IPS DF 19.7 (cell line): ENCODE results near the gene ACBD6.
"Not testable (repeated sequence)": the region's sequence is repeated elsewhere in the genome, so short reads cannot be mapped to it uniquely, and the experiment has no call there.

Source experiments
- DNase-seq: peaks from one replicate; pipeline ENCODE4 v3.0.0-alpha.2; 2013; ENCODE audit warnings: low read depth, low spot score

ACBD6 gene, protein sequence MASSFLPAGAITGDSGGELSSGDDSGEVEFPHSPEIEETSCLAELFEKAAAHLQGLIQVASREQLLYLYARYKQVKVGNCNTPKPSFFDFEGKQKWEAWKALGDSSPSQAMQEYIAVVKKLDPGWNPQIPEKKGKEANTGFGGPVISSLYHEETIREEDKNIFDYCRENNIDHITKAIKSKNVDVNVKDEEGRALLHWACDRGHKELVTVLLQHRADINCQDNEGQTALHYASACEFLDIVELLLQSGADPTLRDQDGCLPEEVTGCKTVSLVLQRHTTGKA

DNA sequence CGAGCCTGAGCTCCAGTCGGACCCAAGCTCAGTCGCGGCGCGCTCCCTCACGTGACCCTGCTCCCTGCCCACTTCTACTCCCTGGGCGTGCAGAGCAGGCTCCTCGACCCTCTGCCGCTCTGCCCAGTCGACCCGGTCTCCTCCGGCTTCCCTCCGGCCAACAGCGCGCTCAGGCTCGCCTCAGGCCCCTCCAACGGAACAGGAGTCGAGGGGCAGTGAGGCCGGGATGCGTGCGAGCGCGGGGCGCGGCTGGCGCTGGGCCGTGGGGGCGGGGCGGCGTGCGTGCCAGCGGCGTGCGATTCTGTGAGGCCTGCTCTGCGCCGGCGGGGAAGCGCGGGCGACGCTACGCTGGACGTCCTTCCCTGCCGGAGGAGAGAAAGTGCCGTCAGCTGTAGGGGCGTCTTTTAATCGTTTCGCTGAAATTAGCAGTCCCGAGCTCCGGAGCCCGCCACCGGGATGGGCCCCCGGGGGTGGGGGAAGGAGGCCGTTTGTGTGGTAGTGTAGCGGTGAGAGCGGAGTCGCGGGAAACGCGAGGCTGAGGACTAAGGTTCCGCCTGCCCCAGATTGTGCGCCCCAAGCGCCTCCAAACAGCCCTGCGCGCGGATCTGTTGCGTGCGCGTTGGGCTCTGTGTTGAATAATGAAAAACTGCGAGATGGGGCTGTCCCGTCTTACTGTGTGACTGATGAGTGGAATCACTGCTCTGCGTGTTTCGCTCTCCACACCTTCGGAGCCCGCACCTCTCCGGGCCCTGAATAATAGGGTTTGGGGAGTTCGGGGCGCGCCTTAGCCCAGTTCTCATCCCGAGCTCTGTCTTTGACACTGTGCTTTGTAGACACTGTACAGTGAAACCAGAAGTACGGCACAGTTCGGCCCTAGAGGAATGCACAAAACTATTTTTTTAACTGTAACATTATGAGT, at the start of gene ACBD6:
ACBD6 (minus strand) TSS at position 217 of the 919 bp plus-strand sequence. CDS start 311 bp downstream, outside the sequence.
- DNase-seq: peak; percentile 48

DNA sequence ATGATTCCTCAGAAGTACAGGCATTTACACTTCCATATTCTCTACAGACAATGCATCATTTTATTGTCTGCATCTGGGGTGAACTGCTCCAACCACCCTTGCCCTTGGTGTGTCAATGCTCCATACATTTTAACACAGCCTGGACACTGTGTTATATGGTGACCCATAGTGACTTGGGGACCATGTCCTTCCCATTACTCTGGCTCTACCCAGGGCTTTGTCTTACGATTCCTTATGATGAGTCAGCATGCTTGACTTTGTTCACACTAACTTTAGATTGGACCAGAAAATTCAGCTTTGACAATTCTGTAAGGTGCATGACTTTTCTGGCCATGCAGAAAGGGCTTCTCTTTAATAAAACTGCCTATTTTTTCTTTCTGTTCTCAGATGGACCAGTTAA, 49.6 kb upstream of the ACBD6 start:
- DNase-seq: no peak

DNA sequence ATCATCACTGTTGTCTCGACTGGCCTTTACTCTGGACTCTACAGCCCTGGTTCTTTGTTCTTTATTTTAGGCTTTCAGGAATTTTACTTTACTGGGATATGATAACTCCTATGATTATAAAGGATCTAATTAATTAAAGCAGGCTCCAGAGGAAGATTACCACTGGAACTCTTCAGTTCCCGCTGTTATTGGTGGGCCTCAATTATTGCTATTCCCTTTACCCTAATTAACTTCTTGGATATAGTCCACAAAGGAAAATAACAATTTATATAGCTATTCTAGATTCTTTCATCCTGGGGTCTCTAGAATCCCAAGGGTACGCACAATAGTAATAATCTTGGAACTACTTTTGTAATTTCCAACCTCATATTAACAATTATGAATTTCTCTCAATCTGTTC, 47.9 kb upstream of the ACBD6 start:
- no peak for DNase-seq

DNA sequence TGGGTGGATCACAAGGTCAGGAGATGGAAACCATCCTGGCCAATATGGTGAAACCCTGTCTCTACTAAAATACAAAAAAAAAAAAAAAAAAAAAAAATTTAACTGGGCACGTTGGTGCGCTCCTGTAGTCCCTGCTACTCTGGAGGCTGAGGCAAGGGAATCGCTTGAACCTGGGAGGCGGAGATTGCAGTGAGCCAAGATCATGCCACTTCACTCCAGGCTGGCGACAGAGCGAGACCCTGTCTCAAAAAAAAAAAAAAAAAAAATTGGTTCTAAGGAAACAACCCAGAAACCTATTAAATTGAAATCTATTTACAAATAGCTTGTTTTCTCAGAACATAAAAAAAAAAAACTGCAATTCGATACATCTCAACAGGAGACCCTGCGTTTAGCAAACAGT, 47.4 kb upstream of the ACBD6 start:
- not testable (repeated sequence) for DNase-seq

DNA sequence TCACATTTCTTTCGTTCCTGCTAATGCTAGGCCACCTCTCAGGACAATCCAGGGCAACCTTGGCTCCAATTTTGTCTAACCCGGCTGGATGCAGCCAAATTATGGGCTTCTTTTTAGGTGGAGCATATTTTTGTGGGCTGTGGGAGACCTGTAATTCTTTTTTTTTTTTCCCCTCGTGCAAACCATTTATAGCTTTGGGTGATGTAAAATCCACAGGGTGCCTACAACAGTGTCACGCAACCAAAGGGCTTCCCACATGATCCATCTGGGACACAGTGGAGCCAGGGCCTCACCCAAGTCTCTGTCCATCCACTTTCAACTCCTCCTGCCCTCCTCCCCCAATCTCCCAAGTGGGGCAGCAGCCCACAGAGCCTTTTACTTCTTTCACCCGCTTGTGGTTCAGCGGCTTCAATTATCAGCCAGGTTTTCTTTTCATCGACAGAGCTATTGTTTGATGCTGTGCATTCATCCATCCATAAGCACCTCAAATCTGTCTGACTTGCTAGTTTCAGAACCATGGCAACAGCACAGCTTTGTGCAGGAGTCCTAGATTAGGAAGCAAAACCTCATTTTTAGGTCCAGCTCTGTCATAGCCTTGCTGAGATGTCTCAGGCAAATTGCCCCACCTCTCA, 46.4 kb upstream of the ACBD6 start:
- no peak for DNase-seq

DNA sequence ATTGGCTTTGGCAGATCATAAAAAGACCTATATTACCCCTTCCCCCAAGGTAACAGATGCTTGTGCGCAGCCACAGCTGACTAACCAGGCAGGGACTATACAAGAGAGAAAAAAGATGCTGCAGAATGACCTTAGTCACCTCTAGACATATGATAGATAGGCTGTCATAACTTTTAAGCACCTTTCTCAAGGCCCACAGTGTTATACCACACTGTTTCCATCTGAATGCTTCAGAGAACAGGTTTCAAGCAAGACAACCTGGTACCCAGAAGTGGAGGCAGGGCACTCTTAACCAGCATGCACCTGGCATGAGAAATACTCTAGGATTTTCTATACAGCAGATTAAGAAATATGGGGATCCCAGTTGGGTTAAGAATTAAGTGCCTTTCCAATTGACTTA, 43.6 kb upstream of the ACBD6 start:
- no peak for DNase-seq

DNA sequence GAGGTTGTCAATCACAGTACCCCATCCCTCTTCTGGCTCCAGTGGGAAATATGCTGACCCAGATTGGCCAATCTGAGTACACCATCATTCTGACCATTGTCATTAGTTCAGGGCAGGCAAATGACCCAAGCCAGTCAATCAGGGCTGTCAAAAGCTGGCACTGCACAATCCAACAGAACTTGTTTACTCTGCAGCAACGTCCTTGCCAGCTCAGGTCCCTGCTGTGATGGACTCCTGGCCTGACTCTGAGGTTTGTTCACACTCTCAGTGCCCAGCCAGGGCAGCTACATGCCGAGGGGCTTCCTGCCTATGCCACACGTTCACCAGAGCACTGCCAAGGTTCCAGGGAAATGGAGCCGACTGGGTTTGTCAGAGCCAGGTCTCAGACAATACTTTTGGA, 41.7 kb upstream of the ACBD6 start:
- no peak for DNase-seq

DNA sequence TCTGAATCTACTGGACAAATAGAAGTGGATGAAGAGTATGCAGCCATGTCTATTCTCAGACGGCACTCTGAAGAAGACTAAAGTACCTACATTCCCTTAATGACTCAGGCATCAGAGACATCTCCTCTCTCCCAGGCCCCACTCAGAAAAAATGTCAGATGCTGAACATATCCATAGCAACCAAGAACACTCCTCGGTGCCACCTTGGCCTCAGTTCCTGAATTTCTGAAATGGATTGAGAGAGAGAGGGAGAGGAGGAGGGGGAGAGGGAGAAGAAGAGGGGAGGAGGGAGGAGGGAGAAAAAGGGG, 40.4 kb upstream of the ACBD6 start:
- no peak for DNase-seq

DNA sequence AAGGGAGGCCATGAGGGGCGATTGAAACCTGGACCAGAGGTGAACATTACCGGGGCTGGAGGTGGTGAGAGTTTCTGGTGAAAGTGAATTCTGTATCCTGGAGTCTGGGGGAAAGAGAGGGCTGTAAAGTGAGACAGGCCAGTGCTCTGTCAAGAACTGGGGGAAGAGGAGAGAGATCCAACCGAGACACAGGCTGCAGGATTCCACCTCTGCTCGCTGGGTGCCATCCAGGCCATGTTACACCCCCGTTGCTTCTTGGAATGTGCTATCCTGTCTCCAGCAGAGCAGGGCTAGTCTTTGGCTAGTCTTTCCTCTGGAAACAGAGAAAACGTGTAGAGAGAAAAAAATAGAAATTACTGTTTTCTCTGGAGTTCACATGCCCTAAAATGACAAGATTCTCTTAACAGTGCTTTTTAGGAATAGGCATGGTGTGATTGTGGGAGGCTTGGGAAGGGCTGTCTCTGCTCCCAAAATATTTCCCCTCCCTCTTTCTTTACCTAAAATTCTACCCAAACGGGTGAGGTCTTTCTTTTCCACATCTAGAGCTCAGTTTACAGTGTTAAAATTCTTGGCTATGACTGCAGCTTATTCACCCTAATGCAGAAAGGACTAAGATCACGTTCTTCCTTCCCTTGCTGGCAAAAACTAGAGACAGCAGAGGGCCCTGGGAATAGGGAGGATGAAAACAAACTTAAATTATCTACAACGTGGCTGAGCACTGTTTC, 39.9 kb upstream of the ACBD6 start:
- DNase-seq: peak; percentile 7

DNA sequence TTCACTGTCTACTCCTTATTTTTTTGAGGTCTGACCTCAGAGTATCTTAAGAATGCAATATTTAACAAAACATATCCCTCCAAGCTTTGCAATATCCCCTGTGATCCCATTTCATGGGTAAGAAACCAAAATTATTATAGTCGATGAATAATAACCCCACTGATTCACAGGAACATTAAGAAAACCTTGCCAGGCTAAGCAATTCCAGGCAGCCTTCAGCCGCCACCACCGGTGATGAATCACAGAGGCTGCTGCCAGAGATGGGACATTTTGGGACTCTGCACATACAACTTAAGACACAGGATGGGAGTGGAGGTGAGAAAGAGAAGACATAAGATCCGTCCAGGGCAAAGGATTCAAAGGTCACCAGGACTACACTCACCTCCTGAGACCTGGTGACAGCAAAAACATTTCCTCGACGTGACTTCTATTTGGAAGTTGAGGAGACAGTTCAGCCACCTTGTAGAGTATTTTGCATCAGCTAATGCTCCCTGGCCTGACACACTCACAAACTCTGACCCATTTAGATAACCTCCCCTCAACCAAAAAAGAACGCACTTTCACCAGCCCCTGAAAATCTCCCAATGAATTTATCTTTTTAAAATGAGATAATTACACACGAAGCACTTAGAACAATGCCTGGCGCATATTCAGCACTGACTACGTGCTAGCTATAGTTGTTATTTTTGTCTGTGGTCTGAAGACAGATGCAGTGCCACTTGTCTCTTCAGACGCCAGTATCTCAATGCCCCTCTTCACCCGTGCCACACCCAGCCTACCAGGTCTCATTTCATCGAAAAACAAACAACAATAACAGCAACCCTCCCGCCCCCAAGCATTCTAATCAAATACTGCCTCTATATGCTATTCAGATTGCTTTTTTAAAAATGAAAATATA, 38.6 kb upstream of the ACBD6 start:
- no peak for DNase-seq

DNA sequence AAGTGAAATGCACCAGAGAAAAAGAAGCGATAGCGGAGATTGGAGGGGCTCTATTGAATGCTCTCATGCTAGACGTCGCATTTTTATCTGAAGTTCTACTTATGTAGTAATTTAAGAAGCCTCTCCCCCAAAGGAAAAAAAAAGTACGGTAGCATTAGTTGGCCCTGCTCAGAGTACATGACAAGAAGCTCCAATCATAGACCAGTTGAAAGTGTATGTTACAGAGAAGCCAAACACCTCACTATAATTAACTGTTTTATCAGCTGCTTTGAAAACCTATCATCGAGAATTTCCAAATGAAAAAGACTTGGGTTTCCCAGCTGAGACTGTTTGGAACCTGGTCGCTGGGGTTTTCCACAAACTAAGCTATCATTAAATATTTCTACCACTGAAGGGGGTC, 36.8 kb upstream of the ACBD6 start:
- no peak for DNase-seq

DNA sequence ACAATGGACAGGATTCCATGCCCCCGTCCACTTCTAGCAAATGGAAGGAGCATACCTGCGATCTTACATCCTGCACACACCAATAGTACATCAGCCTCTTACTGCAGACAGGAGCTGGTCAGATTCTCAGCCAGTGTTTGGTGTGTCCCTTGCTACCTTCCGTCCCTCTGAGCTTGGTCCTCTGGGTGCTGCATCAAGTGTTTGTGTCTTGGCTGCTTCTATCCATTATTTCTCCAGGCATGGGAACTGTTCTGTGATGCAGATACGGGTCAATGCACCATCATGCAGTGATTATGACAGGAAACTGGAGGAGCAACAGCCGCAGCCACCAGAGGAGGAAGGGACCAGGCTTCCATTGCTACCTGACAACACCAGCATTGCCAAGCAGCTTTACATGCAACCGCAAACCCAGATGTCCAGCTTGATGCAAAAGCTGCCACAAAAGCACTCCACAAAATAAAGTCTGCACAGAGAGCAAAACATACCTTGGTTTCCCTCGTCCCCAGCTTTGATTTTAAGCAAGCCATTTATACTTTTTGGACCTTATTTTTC, 34.5 kb upstream of the ACBD6 start:
- DNase-seq: no peak

DNA sequence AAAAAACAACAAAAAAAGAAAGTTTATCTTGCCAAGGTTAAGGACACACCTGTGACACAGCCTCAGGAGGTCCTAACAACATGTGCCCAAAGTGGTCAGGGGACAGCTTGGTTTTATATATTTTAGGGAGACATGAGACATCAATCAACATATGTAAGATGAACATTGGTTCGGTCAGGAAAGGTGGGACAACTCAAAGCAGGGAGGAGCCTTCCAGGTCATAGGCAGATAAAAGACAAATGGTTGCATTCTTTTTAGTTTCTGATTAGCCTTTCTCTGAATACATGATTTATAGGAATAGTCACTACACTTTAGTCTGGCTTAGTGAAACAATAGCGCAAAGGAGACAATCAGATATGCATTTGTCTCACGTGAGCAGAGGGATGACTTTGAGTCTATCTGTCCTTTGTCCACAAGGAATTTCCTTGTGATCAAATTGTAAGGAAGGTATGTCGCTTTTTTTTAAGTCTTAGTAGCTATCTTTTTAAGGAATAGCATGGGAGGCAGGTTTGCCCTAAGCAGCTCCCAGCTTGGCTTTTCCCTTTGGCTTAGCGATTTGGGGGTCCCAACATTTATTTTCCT, 33.1 kb upstream of the ACBD6 start:
- no peak for DNase-seq

DNA sequence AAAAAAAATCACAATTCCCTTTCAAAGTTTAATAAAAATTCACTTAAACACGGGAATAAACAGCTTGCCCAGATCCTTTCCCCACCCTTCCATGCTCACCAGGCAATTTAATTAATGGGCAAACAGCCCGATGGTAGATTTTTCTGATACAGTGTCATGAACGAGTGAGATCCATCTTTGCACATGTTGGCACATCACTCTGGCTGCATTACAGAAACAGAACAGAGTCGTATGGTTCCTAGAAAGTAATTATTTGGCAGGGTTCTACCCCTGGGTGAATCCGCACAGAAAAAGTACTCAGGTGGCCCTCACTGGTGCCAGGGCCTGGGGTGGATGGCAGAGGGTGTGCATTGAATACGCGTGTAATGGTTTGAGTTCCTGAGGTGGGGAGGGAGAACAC, 31.8 kb upstream of the ACBD6 start:
- DNase-seq: no peak

DNA sequence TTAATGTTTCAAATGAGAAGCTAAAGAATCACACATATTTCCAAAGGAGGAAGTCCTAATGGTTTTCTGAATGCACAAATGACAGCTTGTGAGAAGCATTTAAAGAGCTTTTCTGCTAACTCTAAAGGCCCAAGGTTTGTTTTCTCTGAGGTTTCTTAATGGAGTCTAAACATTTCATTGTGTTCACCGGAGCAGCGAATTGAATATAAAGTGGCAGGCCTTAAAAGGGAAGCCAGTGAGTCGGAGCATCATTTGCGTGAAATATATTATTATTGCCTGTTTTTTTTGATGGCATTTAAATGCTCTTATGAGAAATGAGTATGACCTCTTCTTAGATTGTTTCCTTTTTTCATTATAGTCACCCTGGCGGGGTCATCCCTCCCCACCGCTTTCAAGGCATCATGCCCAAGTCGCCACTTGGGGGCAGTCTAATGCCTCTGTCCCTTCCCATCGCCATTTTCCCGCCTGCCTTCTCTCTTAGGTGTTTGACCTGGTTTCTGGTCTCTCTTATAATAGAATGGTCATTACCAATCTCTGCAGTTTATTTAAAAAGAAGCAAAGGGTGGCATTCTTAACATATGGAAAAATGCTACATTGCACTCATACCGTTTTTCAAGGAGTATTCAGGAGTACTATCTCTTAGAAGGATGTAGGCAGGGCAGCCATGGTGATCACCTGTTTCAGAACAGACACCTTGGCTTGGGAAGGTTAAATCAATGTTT, 31.1 kb upstream of the ACBD6 start:
- no peak for DNase-seq

DNA sequence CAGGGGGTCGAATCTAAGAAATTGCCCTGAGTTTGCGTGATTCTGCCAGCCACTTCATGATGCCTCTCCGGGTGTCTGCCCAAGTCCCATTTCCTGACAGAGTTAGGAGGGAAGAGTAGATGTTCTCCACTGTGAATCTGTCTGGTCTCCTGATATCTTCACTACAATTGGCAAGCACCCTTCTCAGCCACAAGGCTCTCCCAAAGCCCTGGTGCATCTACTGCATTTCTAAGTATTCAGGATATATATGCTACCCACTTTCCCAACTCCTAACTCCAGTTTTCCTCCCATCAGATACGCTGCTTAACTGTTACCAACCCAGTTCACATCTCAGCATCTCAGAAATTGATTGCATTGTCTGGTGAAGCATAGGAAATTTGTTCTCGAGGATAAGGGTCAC, 30.5 kb upstream of the ACBD6 start:
- no peak for DNase-seq

DNA sequence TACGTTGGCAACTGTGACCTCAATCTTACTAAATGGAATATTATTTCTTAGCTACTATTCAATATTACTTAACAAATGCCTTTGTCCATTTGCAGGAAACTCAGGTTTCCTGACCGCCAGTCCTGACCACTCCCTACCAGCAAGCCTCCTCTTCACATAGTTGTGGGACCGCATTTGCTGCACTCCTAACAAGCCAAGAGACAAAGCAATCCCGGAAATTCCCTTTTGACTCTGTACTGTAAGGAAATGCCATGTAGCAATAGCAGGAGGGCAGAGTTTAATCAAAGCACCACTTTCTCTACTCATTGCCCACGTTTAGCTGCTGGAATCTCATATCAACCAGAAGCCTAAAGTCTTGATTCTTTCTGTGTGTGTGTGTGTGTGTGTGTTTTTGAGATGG, 28.1 kb upstream of the ACBD6 start:
- DNase-seq: no peak

DNA sequence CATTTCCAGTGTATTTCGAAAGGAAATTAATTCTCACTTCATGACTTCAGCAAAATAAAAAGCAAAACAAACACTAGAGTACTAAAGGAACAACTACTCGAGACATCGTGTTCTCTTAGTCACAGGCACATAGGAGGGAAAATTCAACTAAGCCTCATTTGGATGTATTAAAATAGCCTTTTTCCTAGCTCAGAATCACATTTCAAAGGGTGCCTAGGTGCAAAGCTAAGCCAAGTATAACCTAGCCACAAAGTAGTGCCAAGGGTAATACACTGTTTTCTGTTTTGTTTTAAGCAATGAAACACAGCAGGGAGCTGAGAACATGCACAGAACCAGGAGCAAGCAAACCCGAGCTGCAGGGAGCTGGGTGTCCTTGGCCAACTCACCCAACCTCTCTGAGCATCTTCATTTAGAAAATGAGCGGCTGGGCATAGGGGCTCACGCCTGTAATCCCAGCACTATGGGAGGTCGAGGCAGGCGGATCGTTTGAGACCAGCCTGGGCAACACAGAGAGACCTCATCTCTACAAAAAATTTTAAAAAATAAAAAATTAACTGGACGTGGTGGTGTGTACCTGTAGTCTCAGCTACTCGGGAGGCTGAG, 26.6 kb upstream of the ACBD6 start:
- no peak for DNase-seq

DNA sequence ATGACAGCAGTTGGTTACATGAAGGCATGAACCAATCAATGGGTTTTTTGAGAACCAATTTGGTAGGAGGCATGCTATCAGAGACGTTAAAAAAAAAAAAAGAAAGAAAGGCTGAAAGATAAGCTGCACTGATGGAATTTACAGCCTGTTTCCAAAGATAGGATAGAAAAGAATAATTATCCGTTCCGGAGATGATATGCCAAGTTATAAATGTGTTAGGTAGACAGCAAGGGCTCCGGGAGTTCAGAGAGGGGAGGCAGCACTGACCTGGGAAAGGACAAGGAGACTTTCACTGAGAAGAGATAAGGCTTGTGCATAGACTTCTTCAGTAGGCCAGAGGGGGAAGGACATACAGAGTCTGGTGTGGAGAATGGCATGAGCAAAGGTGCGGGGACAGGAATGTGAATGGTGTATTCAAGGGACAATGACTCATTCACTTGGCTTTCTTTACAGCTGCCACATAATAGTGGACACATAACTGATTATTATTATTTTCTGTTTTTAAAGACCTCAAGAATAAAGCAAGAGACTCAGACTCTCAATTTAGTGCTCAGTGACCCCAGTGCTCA, 24.8 kb upstream of the ACBD6 start:
- no peak for DNase-seq
